Measurements from ENCODE around the gene AXL. TPM values are rescaled to one million over a fixed set of nuclear protein-coding genes. Genes with fewer than 3 reads are reported as not detected.
"Not testable (repeated sequence)": the region's sequence is repeated elsewhere in the genome, so short reads cannot be mapped to it uniquely, and the experiment has no call there.

AXL gene
- total and polyA plus RNA-seq, 9 donors: 25.0 to 39.9 (median 29.4) TPM

- Histone ChIP-seq H3K4me1 (ENCODE audit: control insufficient read depth, insufficient read depth, low read length) (peaks cover 49% of the 10 kb centered on the region), H3K27ac (ENCODE audit: low read length) (peak overlapping the region; percentile 13), H3K27me3 (ENCODE audit: control insufficient read depth, insufficient read depth, low read length) (peaks cover 8% of the 10 kb centered on the region), H3K9me3 (replicated peaks; ENCODE audit: control insufficient read depth, low read depth, low read length) (no peaks in the 10 kb centered on the region), H3K36me3 (ENCODE audit: control insufficient read depth, insufficient read depth, low read length) (peaks cover 27% of the 10 kb centered on the region), H3K4me3 (ENCODE audit: low read length) (no peak overlapping the region)
- 21% methylated on average over 2 of the region's 8 CpGs for WGBS (ENCODE audit: insufficient coverage)
- no peak for DNase-seq
These were observed 4.6 kb downstream of the AXL start for GRCh38 chr19:41223431-41224234.

GRCh38 chr19:41224632-41225031 lies 5.6 kb downstream of the AXL start:
- DNase-seq: no peak
- H3K4me3 ChIP-seq (ENCODE audit: low read length): no peak overlapping the region
- peaks cover 27% of the 10 kb centered on the region for H3K36me3 ChIP-seq (ENCODE audit: control insufficient read depth, insufficient read depth, low read length)
- H3K9me3 ChIP-seq (replicated peaks; ENCODE audit: control insufficient read depth, low read depth, low read length): no peaks in the 10 kb centered on the region
- H3K4me1 ChIP-seq (ENCODE audit: control insufficient read depth, insufficient read depth, low read length): peaks cover 44% of the 10 kb centered on the region
- WGBS (ENCODE audit: insufficient coverage): 77% methylated on average over 2 of the region's 7 CpGs
- peaks cover 3% of the 10 kb centered on the region for H3K27me3 ChIP-seq (ENCODE audit: control insufficient read depth, insufficient read depth, low read length)
- peak overlapping the region; percentile 92 for H3K27ac ChIP-seq (ENCODE audit: low read length)

- Histone ChIP-seq H3K9me3 (replicated peaks; ENCODE audit: control insufficient read depth, low read depth, low read length) (no peaks in the 10 kb centered on the region), H3K4me1 (ENCODE audit: control insufficient read depth, insufficient read depth, low read length) (peaks cover 40% of the 10 kb centered on the region), H3K27me3 (ENCODE audit: control insufficient read depth, insufficient read depth, low read length) (peaks cover 3% of the 10 kb centered on the region), H3K27ac (ENCODE audit: low read length) (peak overlapping the region; percentile 92), H3K4me3 (ENCODE audit: low read length) (peak overlapping the region; percentile 52), H3K36me3 (ENCODE audit: control insufficient read depth, insufficient read depth, low read length) (peaks cover 26% of the 10 kb centered on the region)
- 42% methylated on average over 12 of the region's 29 CpGs for WGBS (ENCODE audit: insufficient coverage)
- peak; percentile 94 for DNase-seq
These were observed 6.4 kb downstream of the AXL start for GRCh38 chr19:41225238-41226052.

DNA sequence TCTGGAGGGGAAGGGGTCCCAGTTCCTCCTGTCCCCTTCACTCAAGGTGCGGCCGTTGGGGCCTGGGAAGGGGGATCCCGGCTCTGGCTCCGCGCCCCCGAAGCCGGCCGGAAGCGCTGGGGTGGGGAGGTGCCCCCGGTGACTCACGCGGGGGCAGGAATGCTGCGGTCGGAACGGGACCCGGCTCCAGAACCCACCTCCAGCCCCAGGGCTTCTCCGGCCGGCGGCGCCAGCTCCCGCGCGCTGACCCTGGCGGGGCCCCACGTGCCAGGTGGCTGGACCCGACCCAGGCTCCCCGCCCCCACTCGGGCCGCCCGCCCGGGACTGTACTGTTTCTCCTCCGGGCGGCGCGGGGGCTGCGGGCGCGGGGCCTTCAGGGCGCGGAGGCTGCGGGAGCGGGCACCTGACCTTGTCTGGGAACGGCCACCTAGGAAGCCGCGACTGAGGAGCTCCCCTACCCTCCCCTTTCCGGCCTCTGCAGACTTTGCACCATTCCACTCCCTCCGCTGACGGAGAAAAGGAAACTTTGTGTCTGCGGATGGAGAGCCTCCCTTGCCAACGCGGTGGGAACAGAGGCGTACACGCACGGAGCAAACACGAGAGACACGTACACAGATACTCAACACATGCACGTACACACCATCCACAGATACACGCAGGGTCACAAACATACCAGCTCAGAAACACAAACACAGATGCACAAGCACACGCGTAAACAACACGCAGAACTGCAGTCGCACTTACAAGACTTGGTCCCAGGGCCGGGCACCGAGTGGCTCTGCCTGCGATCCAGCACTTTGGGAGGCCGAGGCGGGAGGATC lies 7.2 kb downstream of the AXL start:
- peaks cover 32% of the 10 kb centered on the region for H3K4me1 ChIP-seq (ENCODE audit: control insufficient read depth, insufficient read depth, low read length)
- H3K4me3 ChIP-seq (ENCODE audit: low read length): peak overlapping the region; percentile 52
- H3K9me3 ChIP-seq (replicated peaks; ENCODE audit: control insufficient read depth, low read depth, low read length): no peaks in the 10 kb centered on the region
- H3K27ac ChIP-seq (ENCODE audit: low read length): peak overlapping the region; percentile 92
- DNase-seq: peak; percentile 79
- H3K27me3 ChIP-seq (ENCODE audit: control insufficient read depth, insufficient read depth, low read length): no peaks in the 10 kb centered on the region
- peaks cover 24% of the 10 kb centered on the region for H3K36me3 ChIP-seq (ENCODE audit: control insufficient read depth, insufficient read depth, low read length)
- WGBS (ENCODE audit: insufficient coverage): 5% methylated on average over 60 of the region's 67 CpGs

GRCh38 chr19:41226874-41227390 lies 7.9 kb downstream of the AXL start:
- Histone ChIP-seq H3K36me3 (ENCODE audit: control insufficient read depth, insufficient read depth, low read length) (peaks cover 19% of the 10 kb centered on the region), H3K4me1 (ENCODE audit: control insufficient read depth, insufficient read depth, low read length) (peaks cover 25% of the 10 kb centered on the region), H3K27ac (ENCODE audit: low read length) (peak overlapping the region; percentile 92), H3K27me3 (ENCODE audit: control insufficient read depth, insufficient read depth, low read length) (no peaks in the 10 kb centered on the region), H3K4me3 (ENCODE audit: low read length) (peak overlapping the region; percentile 43), H3K9me3 (replicated peaks; ENCODE audit: control insufficient read depth, low read depth, low read length) (no peaks in the 10 kb centered on the region)
- DNase-seq: no peak
- WGBS (ENCODE audit: insufficient coverage): no CpG with 5 or more reads among the region's 9 CpGs

DNA sequence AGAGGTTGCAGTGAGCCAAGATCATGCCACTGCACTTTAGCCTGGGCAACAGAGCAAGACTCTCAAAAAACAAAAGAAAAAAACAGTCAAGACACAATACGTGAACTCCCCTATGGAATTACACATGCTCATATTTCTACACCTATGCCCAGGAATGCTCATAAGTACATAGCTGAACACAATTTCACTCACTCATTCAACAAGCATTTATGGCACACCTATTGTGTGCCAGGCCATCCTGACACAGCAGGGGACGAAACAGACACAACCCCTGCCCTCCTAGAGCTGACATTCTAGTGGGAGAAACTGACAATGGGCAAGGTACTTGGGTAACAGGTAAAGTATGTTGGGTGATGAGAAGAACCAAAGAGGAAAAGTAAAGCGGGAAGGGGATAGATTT lies 9.5 kb downstream of the AXL start:
- no peaks in the 10 kb centered on the region for H3K9me3 ChIP-seq (replicated peaks; ENCODE audit: control insufficient read depth, low read depth, low read length)
- WGBS (ENCODE audit: insufficient coverage): no CpG with 5 or more reads among the region's 3 CpGs

DNA sequence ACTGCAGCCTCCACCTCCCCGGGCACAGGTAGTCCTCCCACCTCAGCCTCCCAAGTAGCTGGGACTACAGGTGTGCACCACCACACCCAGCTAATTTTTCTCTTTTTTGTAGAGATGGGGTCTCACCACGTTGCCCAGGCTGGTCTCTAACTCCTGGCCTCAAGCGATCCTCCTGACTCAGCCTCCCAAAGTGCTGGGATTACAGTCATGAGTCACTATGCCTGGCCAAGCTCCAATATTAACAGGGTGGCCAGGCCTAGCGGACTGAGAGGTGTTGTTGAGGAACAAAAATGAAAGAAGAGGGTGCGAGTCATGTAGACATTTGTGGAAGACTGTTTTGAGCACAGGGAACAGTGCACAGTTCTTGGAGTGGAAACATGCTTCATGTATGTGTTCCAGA lies 10.3 kb downstream of the AXL start:
- not testable (repeated sequence) for H3K27ac ChIP-seq (ENCODE audit: low read length); DNase-seq
- 78% methylated on average over 2 of the region's 5 CpGs for WGBS (ENCODE audit: insufficient coverage)

More for the DNA sequence above, 9.5 kb downstream of the AXL start:
- peaks cover 23% of the 10 kb centered on the region for H3K4me1 ChIP-seq (ENCODE audit: control insufficient read depth, insufficient read depth, low read length)
- DNase-seq: no peak
- no peak overlapping the region for H3K4me3 ChIP-seq (ENCODE audit: low read length)
- H3K27me3 ChIP-seq (ENCODE audit: control insufficient read depth, insufficient read depth, low read length): no peaks in the 10 kb centered on the region
- H3K27ac ChIP-seq (ENCODE audit: low read length): no peak overlapping the region
- peaks cover 20% of the 10 kb centered on the region for H3K36me3 ChIP-seq (ENCODE audit: control insufficient read depth, insufficient read depth, low read length)

DNA sequence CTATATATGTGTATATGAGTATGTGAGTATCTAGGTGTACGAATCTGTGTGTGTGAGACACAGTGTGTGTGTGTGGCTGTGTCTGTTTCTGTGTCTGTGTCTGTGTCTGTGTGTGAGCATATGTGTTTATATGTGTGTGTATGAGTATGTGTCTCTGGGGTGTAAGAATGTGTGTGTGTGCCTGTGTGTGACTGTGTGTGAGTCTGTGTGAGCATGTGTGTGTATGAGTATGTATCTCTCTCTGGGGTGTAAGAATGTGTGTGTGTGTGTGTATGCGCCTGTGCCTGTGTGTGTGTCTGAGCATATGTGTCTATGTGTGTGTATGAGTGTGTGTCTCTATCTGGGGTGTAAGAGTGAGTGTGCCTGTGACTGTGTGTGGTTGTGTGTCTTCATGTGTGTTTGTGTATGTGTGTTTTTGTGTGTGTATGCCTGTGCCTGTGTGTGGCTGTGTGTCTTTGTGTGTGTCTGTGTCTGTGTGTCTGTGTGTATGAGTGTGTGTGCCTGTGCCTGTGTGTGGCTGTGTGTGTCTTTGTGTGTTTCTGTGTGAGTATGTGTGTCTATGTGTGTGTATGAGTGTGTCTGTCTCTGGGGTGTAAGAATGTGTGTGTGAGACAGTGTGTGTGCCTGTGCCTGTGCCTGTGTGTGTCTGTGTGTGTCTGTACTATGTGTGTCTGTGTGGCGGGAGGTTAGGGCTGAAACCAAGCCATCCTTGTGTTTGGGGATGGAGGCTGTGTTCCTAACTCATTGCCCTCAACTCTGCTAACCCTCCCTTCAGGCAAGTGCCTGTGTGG lies 11.2 kb downstream of the AXL start:
- H3K27ac ChIP-seq (ENCODE audit: low read length): no peak overlapping the region
- H3K36me3 ChIP-seq (ENCODE audit: control insufficient read depth, insufficient read depth, low read length): peaks cover 27% of the 10 kb centered on the region
- no peaks in the 10 kb centered on the region for H3K9me3 ChIP-seq (replicated peaks; ENCODE audit: control insufficient read depth, low read depth, low read length)
- no peak for DNase-seq
- peaks cover 15% of the 10 kb centered on the region for H3K4me1 ChIP-seq (ENCODE audit: control insufficient read depth, insufficient read depth, low read length)
- H3K27me3 ChIP-seq (ENCODE audit: control insufficient read depth, insufficient read depth, low read length): no peaks in the 10 kb centered on the region
- no peak overlapping the region for H3K4me3 ChIP-seq (ENCODE audit: low read length)
- 82% methylated on average over 2 of the region's 3 CpGs for WGBS (ENCODE audit: insufficient coverage)

More for the DNA sequence above, 10.3 kb downstream of the AXL start:
- H3K4me3 ChIP-seq (ENCODE audit: low read length); H3K27me3 ChIP-seq (ENCODE audit: control insufficient read depth, insufficient read depth, low read length); H3K9me3 ChIP-seq (replicated peaks; ENCODE audit: control insufficient read depth, low read depth, low read length): not testable (repeated sequence)
- peaks cover 17% of the 10 kb centered on the region for H3K4me1 ChIP-seq (ENCODE audit: control insufficient read depth, insufficient read depth, low read length)
- H3K36me3 ChIP-seq (ENCODE audit: control insufficient read depth, insufficient read depth, low read length): peaks cover 23% of the 10 kb centered on the region

DNA sequence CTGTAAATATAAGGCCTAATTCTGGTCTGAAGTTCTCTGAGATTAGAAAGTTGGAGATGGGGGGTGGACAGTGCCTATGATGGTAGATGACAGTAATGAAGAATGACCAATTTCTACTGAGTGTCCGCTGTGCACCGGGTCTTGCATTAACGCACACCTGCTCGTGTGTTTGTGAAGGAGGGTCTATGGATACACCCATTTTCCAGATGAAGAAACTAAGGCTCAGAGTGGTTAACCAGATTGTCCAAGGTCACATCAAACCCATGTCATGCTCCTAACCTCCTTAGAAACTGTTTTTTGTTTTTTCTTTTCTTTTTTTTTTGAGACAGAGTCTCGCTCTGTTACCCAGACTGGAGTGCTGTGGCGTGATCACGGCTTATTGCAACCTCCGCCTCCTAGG lies 13.7 kb downstream of the AXL start:
- Histone ChIP-seq H3K9me3 (replicated peaks; ENCODE audit: control insufficient read depth, low read depth, low read length) (no peaks in the 10 kb centered on the region), H3K36me3 (ENCODE audit: control insufficient read depth, insufficient read depth, low read length) (peaks cover 34% of the 10 kb centered on the region), H3K27me3 (ENCODE audit: control insufficient read depth, insufficient read depth, low read length) (no peaks in the 10 kb centered on the region), H3K4me3 (ENCODE audit: low read length) (no peak overlapping the region), H3K27ac (ENCODE audit: low read length) (no peak overlapping the region), H3K4me1 (ENCODE audit: control insufficient read depth, insufficient read depth, low read length) (no peaks in the 10 kb centered on the region)
- 85% methylated on average over 4 of the region's 8 CpGs for WGBS (ENCODE audit: insufficient coverage)
- no peak for DNase-seq
